GM19043 (cell line): Measurements from ENCODE around the gene THRAP3.
"Not testable (repeated sequence)": the region's sequence is repeated elsewhere in the genome, so short reads cannot be mapped to it uniquely, and the experiment has no call there.

Experiments
- ATAC-seq: cut with Tn5 transposase; IDR thresholded peaks from one replicate; pipeline ENCODE4 v1.9.1; 2021; ENCODE audit warnings: low read depth; ENCODE audit not compliant: unreplicated experiment

The THRAP3 gene

GRCh38 chr1:36223996-36224536, at the start of gene THRAP3:
Gene THRAP3, plus strand, starts transcription at chr1:36224443. Its CDS starts 58,121 bp downstream, at chr1:36282564.
- ATAC-seq, result peak; percentile 89

GRCh38 chr1:36174713-36175112, 49.5 kb upstream of the THRAP3 start:
- no peak for ATAC-seq

- no peak for ATAC-seq
Measured at GRCh38 chr1:36175137-36176095, 48.8 kb upstream of the THRAP3 start.

GRCh38 chr1:36176106-36176949, 47.9 kb upstream of the THRAP3 start:
- ATAC-seq, result no peak

- no peak for ATAC-seq
Measured at GRCh38 chr1:36177589-36178431, 46.4 kb upstream of the THRAP3 start.

GRCh38 chr1:36178471-36179219, 45.6 kb upstream of the THRAP3 start:
- ATAC-seq, result no peak

GRCh38 chr1:36179220-36179600, 45.0 kb upstream of the THRAP3 start:
- no peak for ATAC-seq

GRCh38 chr1:36182734-36183133, 41.5 kb upstream of the THRAP3 start:
- ATAC-seq, result no peak

- no peak for ATAC-seq
Measured at GRCh38 chr1:36183309-36183856, 40.9 kb upstream of the THRAP3 start.

- no peak for ATAC-seq
Measured at GRCh38 chr1:36187800-36188593, 36.2 kb upstream of the THRAP3 start.

GRCh38 chr1:36196805-36197204, 27.4 kb upstream of the THRAP3 start:
- ATAC-seq, result not testable (repeated sequence)

- ATAC-seq, result no peak
Measured at GRCh38 chr1:36198641-36199040, 25.6 kb upstream of the THRAP3 start.

- no peak for ATAC-seq
Measured at GRCh38 chr1:36199934-36200741, 24.1 kb upstream of the THRAP3 start.

GRCh38 chr1:36203027-36203553, 21.2 kb upstream of the THRAP3 start:
- no peak for ATAC-seq

GRCh38 chr1:36203554-36204346, 20.5 kb upstream of the THRAP3 start:
- no peak for ATAC-seq

GRCh38 chr1:36204347-36204909, 19.8 kb upstream of the THRAP3 start:
- ATAC-seq, result no peak
